ENCODE data around the gene AZGP1. TPM values are rescaled to one million over a fixed set of nuclear protein-coding genes. Genes with fewer than 3 reads are reported as not detected.

The AZGP1 gene
- total RNA-seq, 1 donor from 2014 or later, result 9.9 TPM

Other genes starting within 250 kb of the AZGP1 start
- gene CYP3A7, start 240.8 kb downstream of the AZGP1 start, total RNA-seq (ENCODE audit: insufficient read depth, low replicate concordance), result 1.2 TPM
- gene CYP3A4, start 191.8 kb downstream of the AZGP1 start, total RNA-seq (ENCODE audit: insufficient read depth, low replicate concordance), result 0.72 TPM
- 1.9 TPM for gene CYP3A43, start 148.0 kb downstream of the AZGP1 start, total RNA-seq (ENCODE audit: insufficient read depth, low replicate concordance)
- gene OR2AE1, start 99.0 kb downstream of the AZGP1 start, total RNA-seq (ENCODE audit: insufficient read depth, low replicate concordance), result 0.96 TPM
- gene TRIM4, start 56.5 kb downstream of the AZGP1 start, total RNA-seq (ENCODE audit: insufficient read depth, low replicate concordance), result 24.6 TPM
- not detected for gene GJC3, start 46.4 kb downstream of the AZGP1 start, total RNA-seq (ENCODE audit: insufficient read depth, low replicate concordance)
- 27.7 TPM for gene ZKSCAN1, start 39.6 kb upstream of the AZGP1 start, total RNA-seq (ENCODE audit: insufficient read depth, low replicate concordance)
- 7.0 TPM for gene ZSCAN21, start 73.7 kb upstream of the AZGP1 start, total RNA-seq (ENCODE audit: insufficient read depth, low replicate concordance)
- 37.1 TPM for gene ZNF3, start 105.7 kb upstream of the AZGP1 start, total RNA-seq (ENCODE audit: insufficient read depth, low replicate concordance)
- gene COPS6, start 112.9 kb upstream of the AZGP1 start, total RNA-seq (ENCODE audit: insufficient read depth, low replicate concordance), result 19.5 TPM
- 21.7 TPM for gene MCM7, start 125.4 kb upstream of the AZGP1 start, total RNA-seq (ENCODE audit: insufficient read depth, low replicate concordance)
- 6.0 TPM for gene AP4M1, start 125.6 kb upstream of the AZGP1 start, total RNA-seq (ENCODE audit: insufficient read depth, low replicate concordance)
- gene TAF6, start 143.3 kb upstream of the AZGP1 start, total RNA-seq (ENCODE audit: insufficient read depth, low replicate concordance), result 22.1 TPM
- 33.0 TPM for gene CNPY4, start 143.6 kb upstream of the AZGP1 start, total RNA-seq (ENCODE audit: insufficient read depth, low replicate concordance)
- gene MBLAC1, start 150.9 kb upstream of the AZGP1 start, total RNA-seq (ENCODE audit: insufficient read depth, low replicate concordance), result 1.9 TPM
- gene LAMTOR4, start 172.9 kb upstream of the AZGP1 start, total RNA-seq (ENCODE audit: insufficient read depth, low replicate concordance), result 14.4 TPM
- 2.6 TPM for gene TRAPPC14, start 182.7 kb upstream of the AZGP1 start, total RNA-seq (ENCODE audit: insufficient read depth, low replicate concordance)
- 1.2 TPM for gene GAL3ST4, start 192.6 kb upstream of the AZGP1 start, total RNA-seq (ENCODE audit: insufficient read depth, low replicate concordance)
- gene GPC2, start 201.3 kb upstream of the AZGP1 start, total RNA-seq (ENCODE audit: insufficient read depth, low replicate concordance), result 0.72 TPM
- 1.9 TPM for gene STAG3, start 201.9 kb upstream of the AZGP1 start, total RNA-seq (ENCODE audit: insufficient read depth, low replicate concordance)
- gene PVRIG, start 243.9 kb upstream of the AZGP1 start, total RNA-seq (ENCODE audit: insufficient read depth, low replicate concordance), result 0.48 TPM

Data from umbilical cord (tissue), 1 donor.